Measurements from ENCODE around the gene C5orf58.
"Not testable (repeated sequence)": the region's sequence is repeated elsewhere in the genome, so short reads cannot be mapped to it uniquely, and the experiment has no call there.

The C5orf58 gene

DNA sequence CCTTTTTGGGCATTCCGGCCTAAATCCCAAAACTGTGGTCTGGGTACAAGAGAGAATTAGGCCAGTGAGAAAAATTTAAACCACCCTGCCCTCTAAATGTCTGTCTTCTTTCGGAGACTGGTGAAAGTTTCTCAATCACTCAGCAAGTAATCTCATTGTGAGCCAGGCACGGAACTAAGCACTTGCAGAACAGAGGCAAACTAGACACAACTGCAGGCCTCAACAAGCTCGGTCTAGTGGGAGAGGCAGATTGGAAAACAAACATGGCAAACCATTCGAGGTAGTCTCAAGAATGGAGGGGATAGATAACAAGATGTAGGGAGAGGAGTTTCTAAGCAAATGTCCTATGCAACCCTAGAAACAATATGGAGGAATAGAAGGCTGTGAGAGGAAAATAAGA, 8.9 kb upstream of the C5orf58 start:
- H3K27me3 ChIP-seq (ENCODE audit: control insufficient read depth, insufficient read depth, low read length) = no peaks in the 10 kb centered on the region
- H3K9ac ChIP-seq (ENCODE audit: low read length) = no peak overlapping the region
- no peaks in the 10 kb centered on the region for H3K9me3 ChIP-seq (ENCODE audit: control insufficient read depth, insufficient read depth, low read depth, low read length)
- peaks cover 46% of the 10 kb centered on the region for H3K4me1 ChIP-seq (ENCODE audit: control insufficient read depth, insufficient read depth, low read length)
- H3K36me3 ChIP-seq (ENCODE audit: control insufficient read depth, insufficient read depth, low read length) = no peaks in the 10 kb centered on the region
- no peak overlapping the region for H3K27ac ChIP-seq (ENCODE audit: low read depth, low read length)
- H3K4me3 ChIP-seq (ENCODE audit: low read depth, low read length) = no peak overlapping the region

DNA sequence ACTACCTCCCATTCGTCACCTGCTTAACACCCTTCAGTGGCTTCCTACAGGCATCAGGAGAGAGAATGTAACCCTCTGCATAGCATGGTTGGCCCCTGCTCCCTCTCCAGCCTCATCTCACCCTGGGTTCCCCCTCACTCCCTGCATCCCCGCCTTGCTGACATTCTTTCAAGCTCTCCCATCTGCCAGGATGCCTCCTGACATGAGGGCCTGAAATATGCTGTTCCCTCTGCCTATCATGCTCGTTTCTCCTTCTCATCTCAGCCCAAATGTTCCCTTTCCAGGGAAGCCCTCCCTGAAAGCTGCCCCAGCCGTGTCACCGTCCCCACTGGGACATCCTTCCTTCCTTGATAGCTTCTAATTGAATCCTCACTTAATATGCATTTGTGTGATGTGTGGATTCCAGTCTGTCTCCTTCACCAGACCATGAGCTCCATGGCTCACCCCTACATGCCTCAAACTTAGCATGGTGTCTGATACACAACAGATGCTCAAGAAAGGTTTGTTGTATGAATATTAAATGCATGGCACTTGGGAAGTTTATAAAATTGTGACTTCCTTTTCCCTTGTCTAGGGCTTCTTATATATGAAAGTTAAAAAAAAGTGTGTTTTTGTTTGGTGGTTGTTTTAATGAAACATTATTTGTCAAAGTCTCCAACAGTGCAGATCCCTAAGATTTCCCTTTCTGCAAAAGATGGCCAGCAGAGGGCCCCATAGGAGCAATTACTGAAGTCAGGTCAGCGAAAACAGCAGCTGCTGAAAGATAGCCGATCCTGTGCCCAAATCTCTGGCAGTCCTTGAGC, 7.3 kb upstream of the C5orf58 start:
- no peak overlapping the region for H3K9ac ChIP-seq (ENCODE audit: low read length)

DNA sequence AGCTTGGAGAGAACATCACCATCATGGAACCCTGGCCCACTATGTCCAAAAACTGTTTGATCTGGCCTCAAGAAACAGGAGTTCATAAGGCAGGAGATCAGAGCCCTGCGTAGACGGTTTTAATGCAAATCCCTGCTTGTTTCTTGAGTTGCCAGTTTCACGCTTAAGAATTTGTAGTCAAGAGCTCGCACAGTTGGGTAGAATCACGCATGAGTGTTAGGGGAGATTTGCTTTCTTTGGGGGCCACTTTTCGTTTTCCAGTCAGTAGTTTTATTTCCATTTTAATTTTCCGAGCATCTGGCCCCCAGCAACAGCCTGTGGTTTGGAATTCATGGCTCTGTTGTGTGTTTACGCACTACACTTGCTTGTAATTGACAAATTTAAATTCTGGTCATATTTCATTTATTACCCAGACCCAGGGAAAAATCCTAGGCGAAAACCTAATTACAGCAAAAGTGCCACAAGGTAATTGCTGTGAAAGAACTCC, 6.6 kb upstream of the C5orf58 start:
- peaks cover 26% of the 10 kb centered on the region for H3K4me1 ChIP-seq (ENCODE audit: control insufficient read depth, insufficient read depth, low read length)
- H3K9me3 ChIP-seq (ENCODE audit: control insufficient read depth, insufficient read depth, low read depth, low read length) = no peaks in the 10 kb centered on the region
- H3K27me3 ChIP-seq (ENCODE audit: control insufficient read depth, insufficient read depth, low read length) = no peaks in the 10 kb centered on the region
- H3K4me3 ChIP-seq (ENCODE audit: low read depth, low read length) = no peak overlapping the region
- H3K27ac ChIP-seq (ENCODE audit: low read depth, low read length) = no peak overlapping the region
- no peak overlapping the region for H3K9ac ChIP-seq (ENCODE audit: low read length)
- no peaks in the 10 kb centered on the region for H3K36me3 ChIP-seq (ENCODE audit: control insufficient read depth, insufficient read depth, low read length)

More for the DNA sequence above, 7.3 kb upstream of the C5orf58 start:
- Histone ChIP-seq H3K4me1 (ENCODE audit: control insufficient read depth, insufficient read depth, low read length) (peaks cover 33% of the 10 kb centered on the region), H3K9me3 (ENCODE audit: control insufficient read depth, insufficient read depth, low read depth, low read length) (no peaks in the 10 kb centered on the region), H3K4me3 (ENCODE audit: low read depth, low read length) (no peak overlapping the region), H3K27me3 (ENCODE audit: control insufficient read depth, insufficient read depth, low read length) (no peaks in the 10 kb centered on the region), H3K36me3 (ENCODE audit: control insufficient read depth, insufficient read depth, low read length) (no peaks in the 10 kb centered on the region), H3K27ac (ENCODE audit: low read depth, low read length) (no peak overlapping the region)

DNA sequence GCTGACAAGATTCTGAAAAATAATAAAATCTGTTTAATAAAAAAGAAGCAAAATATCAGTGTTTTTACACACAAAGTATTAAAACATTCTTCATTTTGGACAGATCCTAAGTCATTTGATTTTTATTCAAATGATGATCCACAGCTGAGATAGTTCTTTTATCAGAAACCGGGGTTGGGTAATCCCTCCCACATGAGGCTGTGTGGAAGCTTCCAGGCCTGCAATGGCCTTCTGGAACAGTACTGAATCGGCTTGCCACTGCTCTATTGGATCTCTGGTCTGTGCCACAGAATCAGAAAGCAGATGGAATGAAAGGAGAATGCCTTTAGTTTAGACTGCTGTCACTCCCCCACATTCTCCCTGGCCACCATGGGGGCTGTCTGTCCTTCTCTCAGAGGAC, 6.1 kb upstream of the C5orf58 start:
- Histone ChIP-seq H3K27ac (ENCODE audit: low read depth, low read length) (no peak overlapping the region), H3K27me3 (ENCODE audit: control insufficient read depth, insufficient read depth, low read length) (no peaks in the 10 kb centered on the region), H3K4me3 (ENCODE audit: low read depth, low read length) (no peak overlapping the region), H3K36me3 (ENCODE audit: control insufficient read depth, insufficient read depth, low read length) (no peaks in the 10 kb centered on the region), H3K9ac (ENCODE audit: low read length) (no peak overlapping the region), H3K4me1 (ENCODE audit: control insufficient read depth, insufficient read depth, low read length) (peaks cover 22% of the 10 kb centered on the region), H3K9me3 (ENCODE audit: control insufficient read depth, insufficient read depth, low read depth, low read length) (no peaks in the 10 kb centered on the region)

DNA sequence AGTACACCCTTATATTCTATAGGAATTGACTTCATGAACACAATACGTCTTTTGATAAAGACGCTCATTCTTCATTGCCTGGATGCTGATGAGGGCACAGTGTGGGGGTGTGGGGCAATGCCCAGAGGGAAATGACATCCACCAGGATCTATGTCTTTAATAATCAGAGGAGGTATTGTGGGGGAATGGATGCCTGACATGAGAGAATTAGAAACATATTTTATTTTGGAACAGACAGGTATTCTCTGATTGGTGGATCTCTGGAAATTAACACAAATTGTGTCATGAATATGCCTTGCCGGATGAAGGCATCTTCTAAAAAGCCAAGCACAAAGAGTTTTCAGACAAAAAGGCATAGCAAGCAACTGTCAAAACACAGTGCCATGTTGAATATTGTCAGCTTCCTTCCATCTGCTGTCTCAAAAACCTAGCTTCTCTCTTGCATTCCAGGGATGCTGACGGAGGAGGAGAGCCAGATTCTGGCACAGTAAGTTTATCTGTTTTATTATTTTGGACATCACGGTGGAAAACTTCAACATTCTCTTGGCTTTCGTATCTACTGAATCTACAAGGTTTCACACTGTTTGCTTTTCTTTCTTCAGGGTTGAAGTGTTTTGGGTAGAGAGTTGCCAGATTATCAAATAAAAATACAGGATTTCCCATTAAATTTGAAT, 3.9 kb upstream of the C5orf58 start:
- no peaks in the 10 kb centered on the region for H3K27me3 ChIP-seq (ENCODE audit: control insufficient read depth, insufficient read depth, low read length)
- no peak overlapping the region for H3K4me3 ChIP-seq (ENCODE audit: low read depth, low read length)
- H3K9ac ChIP-seq (ENCODE audit: low read length) = no peak overlapping the region
- no peaks in the 10 kb centered on the region for H3K9me3 ChIP-seq (ENCODE audit: control insufficient read depth, insufficient read depth, low read depth, low read length)
- no peak overlapping the region for H3K27ac ChIP-seq (ENCODE audit: low read depth, low read length)
- peaks cover 15% of the 10 kb centered on the region for H3K4me1 ChIP-seq (ENCODE audit: control insufficient read depth, insufficient read depth, low read length)
- H3K36me3 ChIP-seq (ENCODE audit: control insufficient read depth, insufficient read depth, low read length) = no peaks in the 10 kb centered on the region

DNA sequence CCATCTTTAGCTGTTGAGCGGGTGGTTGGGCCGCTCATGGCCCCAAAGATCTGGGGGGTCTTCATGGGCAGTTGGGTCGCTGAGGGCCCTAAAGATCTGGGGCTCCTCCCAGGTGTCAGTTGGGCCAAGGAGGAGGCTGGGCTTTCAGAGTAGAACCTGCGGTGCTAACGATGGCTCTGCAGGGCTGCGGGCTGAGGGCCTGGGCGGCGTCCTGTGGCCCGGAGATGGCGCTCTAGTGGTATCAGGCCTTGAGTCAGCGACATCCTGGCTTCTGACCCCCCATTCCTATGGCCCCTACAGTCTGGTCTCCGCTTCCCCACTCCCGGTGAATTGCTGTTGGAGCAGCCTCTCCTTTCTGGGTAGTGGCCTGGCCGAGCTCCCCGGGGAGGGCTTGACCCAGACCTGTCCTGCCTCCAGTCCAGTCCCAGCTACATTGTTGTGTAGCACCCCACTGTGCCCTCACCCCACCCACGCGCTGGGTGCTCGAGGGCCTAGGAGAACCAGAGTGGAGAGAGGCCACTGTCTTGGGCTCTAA, 640 bp downstream of the C5orf58 start:
- no peaks in the 10 kb centered on the region for H3K4me1 ChIP-seq (ENCODE audit: control insufficient read depth, insufficient read depth, low read length)
- no peaks in the 10 kb centered on the region for H3K9me3 ChIP-seq (ENCODE audit: control insufficient read depth, insufficient read depth, low read depth, low read length)
- no peak overlapping the region for H3K9ac ChIP-seq (ENCODE audit: low read length)

DNA sequence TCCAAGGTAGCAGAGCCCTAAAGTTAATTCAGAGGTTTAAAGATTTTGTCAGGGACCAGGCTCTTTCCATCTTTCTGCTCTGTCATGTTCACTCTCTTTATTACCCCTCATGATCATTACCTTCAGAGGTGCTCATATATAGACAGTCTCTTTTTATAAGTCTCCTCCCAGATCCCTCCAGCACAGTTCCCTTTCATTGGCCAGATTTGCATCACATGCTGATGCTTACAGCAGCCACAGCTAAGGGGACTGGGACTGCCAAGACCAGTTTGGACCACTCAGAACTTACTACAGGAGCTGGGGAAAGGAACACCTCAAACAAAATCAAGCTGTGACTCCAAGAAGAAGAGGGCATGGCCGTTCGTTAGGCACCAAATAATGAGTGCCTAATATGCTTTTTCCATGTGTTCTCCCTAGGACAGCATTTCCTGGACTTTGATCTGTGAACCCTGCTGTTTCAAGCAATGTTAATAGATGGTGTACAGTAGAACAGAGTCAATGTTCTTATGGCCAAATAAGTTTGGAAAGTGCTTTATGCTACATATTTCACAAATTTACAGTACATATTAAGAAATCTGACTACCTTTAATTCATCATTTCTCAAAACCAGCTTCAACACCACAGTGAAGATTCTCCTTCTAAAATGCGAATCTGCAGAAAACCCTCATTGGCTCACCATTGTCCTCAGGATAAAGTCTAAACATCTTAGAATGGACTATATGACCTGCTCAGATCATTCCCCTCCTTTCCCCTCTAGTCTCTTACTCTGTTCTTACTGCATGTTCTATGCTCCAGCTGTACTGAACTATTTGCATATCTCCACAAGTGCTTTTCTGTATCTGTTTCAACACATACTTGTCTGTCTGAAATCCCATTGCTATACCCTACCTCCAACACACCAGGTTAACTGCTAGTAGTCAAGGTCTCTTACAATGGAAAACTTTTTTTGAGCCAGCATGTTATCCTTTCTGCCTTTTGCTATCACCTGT, 3.4 kb downstream of the C5orf58 start:
- Histone ChIP-seq H3K9ac (ENCODE audit: low read length) (no peak overlapping the region), H3K4me3 (ENCODE audit: low read depth, low read length) (no peak overlapping the region), H3K27ac (ENCODE audit: low read depth, low read length) (no peak overlapping the region), H3K9me3 (ENCODE audit: control insufficient read depth, insufficient read depth, low read depth, low read length) (no peaks in the 10 kb centered on the region), H3K36me3 (ENCODE audit: control insufficient read depth, insufficient read depth, low read length) (no peaks in the 10 kb centered on the region), H3K27me3 (ENCODE audit: control insufficient read depth, insufficient read depth, low read length) (no peaks in the 10 kb centered on the region), H3K4me1 (ENCODE audit: control insufficient read depth, insufficient read depth, low read length) (no peaks in the 10 kb centered on the region)

More for the DNA sequence above, 640 bp downstream of the C5orf58 start:
- no peaks in the 10 kb centered on the region for H3K27me3 ChIP-seq (ENCODE audit: control insufficient read depth, insufficient read depth, low read length)
- no peaks in the 10 kb centered on the region for H3K36me3 ChIP-seq (ENCODE audit: control insufficient read depth, insufficient read depth, low read length)
- no peak overlapping the region for H3K27ac ChIP-seq (ENCODE audit: low read depth, low read length)
- H3K4me3 ChIP-seq (ENCODE audit: low read depth, low read length) = no peak overlapping the region

DNA sequence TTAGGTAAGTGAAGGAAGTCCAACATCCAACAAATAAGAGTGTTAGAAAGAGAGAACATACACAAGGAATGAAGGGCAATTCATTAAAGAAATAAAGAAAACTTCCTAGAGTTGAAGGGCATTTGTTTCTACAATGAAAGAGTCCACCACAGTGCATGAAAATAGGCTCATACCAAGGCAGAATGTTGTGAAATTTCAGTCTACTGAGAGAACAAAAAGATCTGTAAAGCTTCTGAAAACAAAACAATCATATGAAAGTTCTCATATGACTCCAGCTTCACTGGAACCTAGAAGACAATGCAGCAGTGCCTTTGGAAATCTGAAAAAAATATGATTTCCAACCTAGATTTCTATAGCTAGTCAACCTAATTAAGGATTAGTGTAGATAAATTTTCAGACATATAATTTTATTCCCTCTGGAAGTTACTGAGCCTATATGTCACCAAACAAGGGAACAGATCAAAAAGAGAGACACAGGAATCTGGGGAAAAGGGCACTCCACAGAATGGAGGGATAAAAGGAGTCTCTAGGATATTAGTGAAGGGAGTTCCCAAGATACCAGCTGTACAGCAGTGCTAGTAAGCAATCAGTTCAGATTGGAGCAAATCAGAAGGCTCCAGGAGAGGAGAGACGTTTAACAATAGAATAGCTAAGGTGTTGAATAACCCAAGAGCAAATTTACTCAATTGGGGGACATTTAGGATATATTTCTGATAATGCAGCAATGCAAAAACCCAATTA, 5.8 kb downstream of the C5orf58 start:
- Histone ChIP-seq H3K36me3 (ENCODE audit: control insufficient read depth, insufficient read depth, low read length) (no peaks in the 10 kb centered on the region), H3K27ac (ENCODE audit: low read depth, low read length) (no peak overlapping the region), H3K4me1 (ENCODE audit: control insufficient read depth, insufficient read depth, low read length) (no peaks in the 10 kb centered on the region), H3K9ac (ENCODE audit: low read length) (no peak overlapping the region), H3K9me3 (ENCODE audit: control insufficient read depth, insufficient read depth, low read depth, low read length) (no peaks in the 10 kb centered on the region), H3K4me3 (ENCODE audit: low read depth, low read length) (no peak overlapping the region), H3K27me3 (ENCODE audit: control insufficient read depth, insufficient read depth, low read length) (no peaks in the 10 kb centered on the region)

DNA sequence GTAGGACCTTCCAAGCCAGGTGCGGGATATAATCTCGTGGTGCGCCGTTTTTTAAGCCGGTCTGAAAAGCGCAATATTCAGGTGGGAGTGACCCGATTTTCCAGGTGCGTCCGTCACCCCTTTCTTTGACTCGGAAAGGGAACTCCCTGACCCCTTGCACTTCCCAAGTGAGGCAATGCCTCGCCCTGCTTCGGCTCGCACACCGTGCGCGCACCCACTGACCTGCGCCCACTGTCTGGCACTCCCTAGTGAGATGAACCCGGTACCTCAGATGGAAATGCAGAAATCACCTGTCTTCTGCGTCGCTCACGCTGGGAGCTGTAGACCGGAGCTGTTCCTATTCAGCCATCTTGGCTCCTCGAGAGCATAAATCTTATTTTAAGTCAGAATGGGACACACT, 12.7 kb downstream of the C5orf58 start:
- H3K27me3 ChIP-seq (ENCODE audit: control insufficient read depth, insufficient read depth, low read length); H3K27ac ChIP-seq (ENCODE audit: low read depth, low read length); H3K9me3 ChIP-seq (ENCODE audit: control insufficient read depth, insufficient read depth, low read depth, low read length); H3K36me3 ChIP-seq (ENCODE audit: control insufficient read depth, insufficient read depth, low read length); H3K9ac ChIP-seq (ENCODE audit: low read length): not testable (repeated sequence)
- H3K4me3 ChIP-seq (ENCODE audit: low read depth, low read length) = peak overlapping the region; percentile 34; the same call in 1 of the 2 replicates
- H3K4me1 ChIP-seq (ENCODE audit: control insufficient read depth, insufficient read depth, low read length) = peaks cover 11% of the 10 kb centered on the region

All from HUES6 (cell line).